ENCODE results near the gene APH1A.

DNA sequence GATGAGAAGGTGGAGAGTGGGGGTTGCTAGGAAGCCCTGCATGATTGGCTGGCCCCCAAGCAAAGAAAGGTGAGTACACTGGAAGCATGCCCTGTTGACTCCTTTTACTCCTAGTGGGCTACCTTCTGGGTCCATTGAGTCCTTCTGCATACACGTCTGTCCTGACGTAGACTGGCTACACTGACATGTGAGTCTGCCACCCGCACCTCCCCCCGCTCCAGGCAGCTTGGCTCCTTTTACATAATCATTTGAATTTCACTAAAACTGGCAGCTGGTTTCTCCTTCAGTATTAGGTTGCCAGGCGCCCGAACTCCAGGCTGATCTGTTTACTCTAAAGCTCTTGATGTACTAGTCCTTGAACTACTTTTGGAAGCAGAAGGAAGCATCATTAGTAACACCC is 33.5 kb upstream of the APH1A start:
- TF ChIP-seq, protein P1, sequence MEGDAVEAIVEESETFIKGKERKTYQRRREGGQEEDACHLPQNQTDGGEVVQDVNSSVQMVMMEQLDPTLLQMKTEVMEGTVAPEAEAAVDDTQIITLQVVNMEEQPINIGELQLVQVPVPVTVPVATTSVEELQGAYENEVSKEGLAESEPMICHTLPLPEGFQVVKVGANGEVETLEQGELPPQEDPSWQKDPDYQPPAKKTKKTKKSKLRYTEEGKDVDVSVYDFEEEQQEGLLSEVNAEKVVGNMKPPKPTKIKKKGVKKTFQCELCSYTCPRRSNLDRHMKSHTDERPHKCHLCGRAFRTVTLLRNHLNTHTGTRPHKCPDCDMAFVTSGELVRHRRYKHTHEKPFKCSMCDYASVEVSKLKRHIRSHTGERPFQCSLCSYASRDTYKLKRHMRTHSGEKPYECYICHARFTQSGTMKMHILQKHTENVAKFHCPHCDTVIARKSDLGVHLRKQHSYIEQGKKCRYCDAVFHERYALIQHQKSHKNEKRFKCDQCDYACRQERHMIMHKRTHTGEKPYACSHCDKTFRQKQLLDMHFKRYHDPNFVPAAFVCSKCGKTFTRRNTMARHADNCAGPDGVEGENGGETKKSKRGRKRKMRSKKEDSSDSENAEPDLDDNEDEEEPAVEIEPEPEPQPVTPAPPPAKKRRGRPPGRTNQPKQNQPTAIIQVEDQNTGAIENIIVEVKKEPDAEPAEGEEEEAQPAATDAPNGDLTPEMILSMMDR (IDR thresholded peaks at IDR 0.05): no peak
- TF ChIP-seq POLR2AphosphoS5 (IDR thresholded peaks at IDR 0.05): no peak
- no peak for TF ChIP-seq POLR2A (IDR thresholded peaks at IDR 0.05)

All from breast epithelium (tissue), 3 donors.